C4-2B (cell line): ENCODE data around the gene DPYSL5.

Experiments used
- CTCF ChIP-seq: fragments of 450-650 bp; conservative IDR thresholded peaks from 2 replicates; pipeline ENCODE4 v1.5.1; 2017; ENCODE audit warnings: mild to moderate bottlenecking
- ZFX ChIP-seq: fragments of 450-650 bp; IDR thresholded peaks from 2 replicates; pipeline ENCODE4 v1.6.1; 2017

GRCh38 chr2:26884486-26884885 is 36.6 kb downstream of the DPYSL5 start:
- TF ChIP-seq CTCF (no peak), ZFX (no peak)
